Measurements from ENCODE around the gene SNRPD2. TPM values are rescaled to one million over a fixed set of nuclear protein-coding genes. Genes with fewer than 3 reads are reported as not detected.
A peak's percentile ranks its signal among the peaks of the same experiment; 100 is the strongest.

SNRPD2 gene
- total and polyA plus RNA-seq, 7 donors: 205 to 368 (median 243) TPM

GRCh38 chr19:45653634-45654033 is 38.1 kb downstream of the SNRPD2 start:
- TF ChIP-seq, protein P1, sequence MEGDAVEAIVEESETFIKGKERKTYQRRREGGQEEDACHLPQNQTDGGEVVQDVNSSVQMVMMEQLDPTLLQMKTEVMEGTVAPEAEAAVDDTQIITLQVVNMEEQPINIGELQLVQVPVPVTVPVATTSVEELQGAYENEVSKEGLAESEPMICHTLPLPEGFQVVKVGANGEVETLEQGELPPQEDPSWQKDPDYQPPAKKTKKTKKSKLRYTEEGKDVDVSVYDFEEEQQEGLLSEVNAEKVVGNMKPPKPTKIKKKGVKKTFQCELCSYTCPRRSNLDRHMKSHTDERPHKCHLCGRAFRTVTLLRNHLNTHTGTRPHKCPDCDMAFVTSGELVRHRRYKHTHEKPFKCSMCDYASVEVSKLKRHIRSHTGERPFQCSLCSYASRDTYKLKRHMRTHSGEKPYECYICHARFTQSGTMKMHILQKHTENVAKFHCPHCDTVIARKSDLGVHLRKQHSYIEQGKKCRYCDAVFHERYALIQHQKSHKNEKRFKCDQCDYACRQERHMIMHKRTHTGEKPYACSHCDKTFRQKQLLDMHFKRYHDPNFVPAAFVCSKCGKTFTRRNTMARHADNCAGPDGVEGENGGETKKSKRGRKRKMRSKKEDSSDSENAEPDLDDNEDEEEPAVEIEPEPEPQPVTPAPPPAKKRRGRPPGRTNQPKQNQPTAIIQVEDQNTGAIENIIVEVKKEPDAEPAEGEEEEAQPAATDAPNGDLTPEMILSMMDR (IDR thresholded peaks at IDR 0.05): no peak
- intact Hi-C loops (cut with DNase I): no loop called here
- WGBS, 3 donors: 19 to 46% (median 31%) methylated on average over 5 of the region's 5 CpGs
- no peak overlapping the region for H3K4me3 ChIP-seq
- H3K27me3 ChIP-seq (ENCODE audit: insufficient read depth in 3 of 3, low read length in 2 of 3): peaks cover 0 to 21% (median 0%) of the 10 kb centered on the region in 3 donors
- DNase-seq (no peak), ATAC-seq (no peak)
- H3K36me3 ChIP-seq (ENCODE audit: insufficient read depth in 1 of 2, low read depth in 1 of 2): no peaks in the 10 kb centered on the region
- H3K27ac ChIP-seq: no peak overlapping the region
- no peaks in the 10 kb centered on the region for H3K4me1 ChIP-seq
- H3K9me3 ChIP-seq: no peaks in the 10 kb centered on the region

GRCh38 chr19:45650722-45651121 is 41.0 kb downstream of the SNRPD2 start:
- TF ChIP-seq, protein P1 (IDR thresholded peaks at IDR 0.05): no peak
- no peak overlapping the region for H3K27ac ChIP-seq
- intact Hi-C loops (cut with DNase I): no loop called here
- H3K36me3 ChIP-seq (ENCODE audit: insufficient read depth in 1 of 2, low read depth in 1 of 2): no peaks in the 10 kb centered on the region
- peaks cover 0 to 32% (median 0%) of the 10 kb centered on the region in 3 donors for H3K27me3 ChIP-seq (ENCODE audit: insufficient read depth in 3 of 3, low read length in 2 of 3)
- no peak overlapping the region for H3K4me3 ChIP-seq
- ATAC-seq (no peak), DNase-seq (no peak)
- H3K9me3 ChIP-seq: no peaks in the 10 kb centered on the region
- WGBS, 3 donors: 70 to 87% (median 72%) methylated on average over 3 of the region's 3 CpGs
- peaks cover 5% of the 10 kb centered on the region for H3K4me1 ChIP-seq

DNA sequence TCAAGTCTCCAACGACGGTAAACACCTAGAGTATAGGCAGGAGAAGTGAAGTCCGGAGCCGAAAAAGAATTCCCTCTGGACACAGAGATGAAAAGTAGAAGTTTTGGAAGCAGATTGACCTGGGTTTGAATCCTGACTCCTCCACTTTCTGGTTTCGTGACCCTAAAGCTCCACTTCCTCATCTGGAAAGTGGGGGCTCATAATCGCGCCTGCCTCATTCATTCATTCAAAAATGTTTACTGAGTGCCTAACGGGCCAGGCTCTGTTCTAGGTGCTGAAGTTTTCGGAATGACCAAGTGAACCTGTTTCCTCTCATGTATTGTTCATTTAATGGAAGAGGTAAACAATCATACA is 45.4 kb downstream of the SNRPD2 start:
- no peak for ATAC-seq
- peak overlapping the region; percentile 56 for H3K4me3 ChIP-seq
- no peaks in the 10 kb centered on the region for H3K36me3 ChIP-seq (ENCODE audit: insufficient read depth in 1 of 2, low read depth in 1 of 2)
- intact Hi-C loops (cut with DNase I): no loop called here
- TF ChIP-seq, protein P1 (IDR thresholded peaks at IDR 0.05): no peak
- H3K27ac ChIP-seq: no peak overlapping the region
- peaks cover 16% of the 10 kb centered on the region for H3K4me1 ChIP-seq
- DNase-seq: no peak
- H3K27me3 ChIP-seq (ENCODE audit: insufficient read depth in 3 of 3, low read length in 2 of 3): peaks cover 0 to 45% (median 0%) of the 10 kb centered on the region in 3 donors
- 12 to 15% (median 15%) methylated on average over 9 of the region's 9 CpGs for WGBS, 3 donors
- no peaks in the 10 kb centered on the region for H3K9me3 ChIP-seq

DNA sequence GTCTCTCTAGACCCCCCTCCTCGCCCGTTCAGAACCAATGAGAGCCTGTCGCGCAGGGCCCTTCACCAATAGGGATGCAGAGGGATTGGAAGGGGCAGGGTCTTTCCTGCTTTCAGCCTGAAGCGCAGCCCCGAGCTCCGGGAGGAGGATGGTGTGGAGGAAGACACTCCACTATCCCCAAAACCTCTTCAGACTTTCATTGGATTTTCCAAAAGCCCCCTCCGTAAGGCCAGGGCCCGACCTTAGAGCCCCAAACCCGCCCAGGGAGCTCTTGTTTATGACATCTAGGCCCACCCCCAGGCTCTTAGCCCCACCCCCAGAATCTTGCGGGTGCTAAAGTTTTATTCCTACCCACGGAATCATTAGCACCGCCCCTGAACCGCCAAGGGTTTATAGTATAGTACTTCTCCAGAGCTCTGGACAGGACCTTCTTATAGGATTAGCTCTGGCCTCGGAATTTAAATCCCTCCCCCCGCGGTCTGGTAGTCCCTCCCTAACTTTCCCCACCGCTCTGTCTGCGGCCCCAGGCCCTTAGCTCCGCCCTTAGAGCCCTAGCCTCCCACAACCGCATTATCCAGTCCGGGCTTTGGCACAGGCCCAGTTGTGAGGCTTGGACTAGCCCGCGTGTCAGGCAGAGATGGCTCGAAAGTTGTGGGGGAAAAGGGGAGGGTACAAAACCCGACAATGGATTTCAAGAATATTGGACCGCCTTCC is 46.0 kb downstream of the SNRPD2 start:
- Histone ChIP-seq H3K9me3 (no peaks in the 10 kb centered on the region), H3K36me3 (ENCODE audit: insufficient read depth in 1 of 2, low read depth in 1 of 2) (no peaks in the 10 kb centered on the region), H3K27ac (no peak overlapping the region), H3K4me1 (peaks cover 16% of the 10 kb centered on the region), H3K27me3 (ENCODE audit: insufficient read depth in 3 of 3, low read length in 2 of 3) (peaks cover 0 to 45% (median 0%) of the 10 kb centered on the region in 3 donors), H3K4me3 (peak overlapping the region; percentile 56)
- intact Hi-C loops (cut with DNase I): no loop called here
- DNase-seq (peak; percentile 62 to 86), ATAC-seq (peak; percentile 47 to 80 (median 56))
- TF ChIP-seq, protein P1 (IDR thresholded peaks at IDR 0.05): no peak
- 0 to 2% (median 1%) methylated on average over 27 of the region's 27 CpGs for WGBS, 3 donors

All from psoas muscle (tissue), 8 donors.